K562 (cell line): ENCODE measurements around the gene A1BG. TPM values are rescaled to one million over a fixed set of nuclear protein-coding genes. Genes with fewer than 3 reads are reported as not detected.

Experiments used
- CHD1 ChIP-seq: fragments of 200-600 bp; sonication (generic); IDR thresholded peaks from one replicate; pipeline ENCODE4 v1.6.1; 2012; ENCODE audit warnings: mild to moderate bottlenecking, moderate library complexity, low read length, inconsistent platforms
- NRF1 ChIP-seq, 2 experiments: fragments of 450-650 bp; IDR thresholded peaks in 1 of 2; conservative IDR thresholded peaks in 1 of 2; 2 replicates each; pipeline ENCODE4 v1.6.1; 2014; ENCODE audit warnings: mild to moderate bottlenecking in 2 of 2
- ZNF143 ChIP-seq: sonication (generic); formaldehyde crosslinking; IDR thresholded peaks from 2 replicates; pipeline ENCODE4 v1.9.0; 2022; ENCODE audit warnings: mild to moderate bottlenecking, missing genetic modification reagents
- ZNF253 ChIP-seq: fragments of 250-450 bp; sonication (Bioruptor Pico); conservative IDR thresholded peaks from 2 replicates; pipeline ENCODE4 v1.6.1; 2021; ENCODE audit warnings: mild to moderate bottlenecking
- ZNF589 ChIP-seq: fragments of 200-800 bp; sonication (Bioruptor generic); IDR thresholded peaks from 2 replicates; pipeline ENCODE4 v1.6.1; 2016; ENCODE audit warnings: low read depth, missing genetic modification characterization, missing compliant biosample characterization
- polyA plus RNA-seq, 8 experiments: library from polyadenylated mRNA; depleted of rRNA in 4 of 8; stranded (reverse) in 5 of 8; unstranded in 3 of 8; fragments of >200 nt; fragmentation: Nextera tagmentation in 2 of 8; fragmentation: Illumina TruSeq in 1 of 8; extraction: Ambion mirVana in 2 of 8; extraction: Trizol in 1 of 8; gene quantifications; 2 replicates each; pipeline versions ENCODE4 v1.2.1 to v1.2.3, GENCODE V29; 2011 to 2014; ENCODE audit warnings: inconsistent platforms in 1 of 8, missing spikeins in 1 of 8
- total RNA-seq, 7 experiments: library from RNA; depleted of rRNA in 6 of 7; stranded (reverse); fragments of >200 nt in 6 of 7; fragmentation: Illumina TruSeq in 2 of 7; extraction: Trizol in 2 of 7; gene quantifications; 2 replicates each; pipeline versions ENCODE4 v1.2.1 to v1.2.3, GENCODE V29; 2011 to 2021; ENCODE audit warnings: low replicate concordance in 1 of 7
- TF ChIP-seq, protein P1 (sequence below): fragments of 250-450 bp; sonication (Bioruptor Pico); IDR thresholded peaks from 2 replicates; pipeline ENCODE4 v1.4.0; 2020
- TF ChIP-seq, protein P2 (sequence below): sonication (generic); formaldehyde crosslinking; IDR thresholded peaks from 2 replicates; pipeline ENCODE4 v1.8.1; 2023; ENCODE audit warnings: missing genetic modification reagents, mild to moderate bottlenecking, borderline replicate concordance
- TF ChIP-seq, protein P3 (sequence below): sonication (generic); formaldehyde crosslinking; IDR thresholded peaks from 2 replicates; pipeline ENCODE4 v1.8.0; 2023; ENCODE audit warnings: mild to moderate bottlenecking, missing genetic modification reagents
- TF ChIP-seq, protein P4 (sequence below): fragments of 250-450 bp; sonication (Bioruptor Pico); IDR thresholded peaks from 2 replicates; pipeline ENCODE4 v1.8.0; 2022; ENCODE audit warnings: inconsistent platforms, mild to moderate bottlenecking, moderate library complexity, borderline replicate concordance

The A1BG gene
- total and polyA plus RNA-seq, 9 of the 15 experiments (the other 6 are each of a cell fraction or from before 2014, with no cell fraction given), result 0.10 to 19.8 (median 2.6) TPM

DNA sequence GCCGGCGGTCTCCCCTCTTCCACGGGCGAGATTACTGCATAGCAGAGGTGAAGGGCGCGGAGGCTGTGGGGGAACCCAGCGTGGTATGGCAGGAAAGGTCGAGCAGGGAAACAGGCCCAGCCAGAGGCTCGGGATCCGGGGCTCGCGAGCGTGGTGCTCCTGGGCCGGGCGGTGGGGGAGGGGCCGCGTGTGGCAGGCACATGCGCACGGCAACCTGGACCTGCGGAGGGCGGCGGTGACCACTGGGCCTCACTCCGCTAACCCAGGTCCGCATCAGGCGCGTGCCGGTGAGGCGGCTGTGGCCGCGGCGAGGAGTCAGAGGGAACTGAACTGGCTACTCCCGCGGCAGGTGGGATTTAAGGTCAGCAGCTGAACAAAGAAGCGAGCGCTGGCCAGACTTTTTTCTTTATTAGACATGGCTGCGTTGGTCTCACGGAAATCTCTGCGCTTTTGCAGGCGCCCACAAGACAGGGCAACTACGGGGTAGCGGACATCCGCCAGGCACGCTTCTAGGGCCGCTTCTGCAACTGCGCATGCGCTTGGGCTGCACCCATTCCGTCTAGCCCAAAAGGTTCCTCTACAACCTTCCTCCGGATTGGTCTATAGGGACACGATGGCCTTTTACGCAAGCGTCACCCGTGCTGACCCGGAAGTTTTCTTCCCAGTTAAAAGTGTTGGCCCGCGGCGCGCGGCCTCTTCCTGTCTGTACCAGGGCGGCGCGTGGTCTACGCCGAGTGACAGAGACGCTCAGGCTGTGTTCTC, 33.5 kb upstream of the A1BG start, which contains the start of gene RPS5 (continued):
- TF ChIP-seq, protein P1, sequence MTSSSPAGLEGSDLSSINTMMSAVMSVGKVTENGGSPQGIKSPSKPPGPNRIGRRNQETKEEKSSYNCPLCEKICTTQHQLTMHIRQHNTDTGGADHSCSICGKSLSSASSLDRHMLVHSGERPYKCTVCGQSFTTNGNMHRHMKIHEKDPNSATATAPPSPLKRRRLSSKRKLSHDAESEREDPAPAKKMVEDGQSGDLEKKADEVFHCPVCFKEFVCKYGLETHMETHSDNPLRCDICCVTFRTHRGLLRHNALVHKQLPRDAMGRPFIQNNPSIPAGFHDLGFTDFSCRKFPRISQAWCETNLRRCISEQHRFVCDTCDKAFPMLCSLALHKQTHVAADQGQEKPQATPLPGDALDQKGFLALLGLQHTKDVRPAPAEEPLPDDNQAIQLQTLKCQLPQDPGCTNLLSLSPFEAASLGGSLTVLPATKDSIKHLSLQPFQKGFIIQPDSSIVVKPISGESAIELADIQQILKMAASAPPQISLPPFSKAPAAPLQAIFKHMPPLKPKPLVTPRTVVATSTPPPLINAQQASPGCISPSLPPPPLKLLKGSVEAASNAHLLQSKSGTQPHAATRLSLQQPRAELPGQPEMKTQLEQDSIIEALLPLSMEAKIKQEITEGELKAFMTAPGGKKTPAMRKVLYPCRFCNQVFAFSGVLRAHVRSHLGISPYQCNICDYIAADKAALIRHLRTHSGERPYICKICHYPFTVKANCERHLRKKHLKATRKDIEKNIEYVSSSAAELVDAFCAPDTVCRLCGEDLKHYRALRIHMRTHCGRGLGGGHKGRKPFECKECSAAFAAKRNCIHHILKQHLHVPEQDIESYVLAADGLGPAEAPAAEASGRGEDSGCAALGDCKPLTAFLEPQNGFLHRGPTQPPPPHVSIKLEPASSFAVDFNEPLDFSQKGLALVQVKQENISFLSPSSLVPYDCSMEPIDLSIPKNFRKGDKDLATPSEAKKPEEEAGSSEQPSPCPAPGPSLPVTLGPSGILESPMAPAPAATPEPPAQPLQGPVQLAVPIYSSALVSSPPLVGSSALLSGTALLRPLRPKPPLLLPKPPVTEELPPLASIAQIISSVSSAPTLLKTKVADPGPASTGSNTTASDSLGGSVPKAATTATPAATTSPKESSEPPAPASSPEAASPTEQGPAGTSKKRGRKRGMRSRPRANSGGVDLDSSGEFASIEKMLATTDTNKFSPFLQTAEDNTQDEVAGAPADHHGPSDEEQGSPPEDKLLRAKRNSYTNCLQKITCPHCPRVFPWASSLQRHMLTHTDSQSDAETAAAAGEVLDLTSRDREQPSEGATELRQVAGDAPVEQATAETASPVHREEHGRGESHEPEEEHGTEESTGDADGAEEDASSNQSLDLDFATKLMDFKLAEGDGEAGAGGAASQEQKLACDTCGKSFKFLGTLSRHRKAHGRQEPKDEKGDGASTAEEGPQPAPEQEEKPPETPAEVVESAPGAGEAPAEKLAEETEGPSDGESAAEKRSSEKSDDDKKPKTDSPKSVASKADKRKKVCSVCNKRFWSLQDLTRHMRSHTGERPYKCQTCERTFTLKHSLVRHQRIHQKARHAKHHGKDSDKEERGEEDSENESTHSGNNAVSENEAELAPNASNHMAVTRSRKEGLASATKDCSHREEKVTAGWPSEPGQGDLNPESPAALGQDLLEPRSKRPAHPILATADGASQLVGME, result peak; percentile 15; the same call in 1 of the 2 replicates
- TF ChIP-seq, protein P2, sequence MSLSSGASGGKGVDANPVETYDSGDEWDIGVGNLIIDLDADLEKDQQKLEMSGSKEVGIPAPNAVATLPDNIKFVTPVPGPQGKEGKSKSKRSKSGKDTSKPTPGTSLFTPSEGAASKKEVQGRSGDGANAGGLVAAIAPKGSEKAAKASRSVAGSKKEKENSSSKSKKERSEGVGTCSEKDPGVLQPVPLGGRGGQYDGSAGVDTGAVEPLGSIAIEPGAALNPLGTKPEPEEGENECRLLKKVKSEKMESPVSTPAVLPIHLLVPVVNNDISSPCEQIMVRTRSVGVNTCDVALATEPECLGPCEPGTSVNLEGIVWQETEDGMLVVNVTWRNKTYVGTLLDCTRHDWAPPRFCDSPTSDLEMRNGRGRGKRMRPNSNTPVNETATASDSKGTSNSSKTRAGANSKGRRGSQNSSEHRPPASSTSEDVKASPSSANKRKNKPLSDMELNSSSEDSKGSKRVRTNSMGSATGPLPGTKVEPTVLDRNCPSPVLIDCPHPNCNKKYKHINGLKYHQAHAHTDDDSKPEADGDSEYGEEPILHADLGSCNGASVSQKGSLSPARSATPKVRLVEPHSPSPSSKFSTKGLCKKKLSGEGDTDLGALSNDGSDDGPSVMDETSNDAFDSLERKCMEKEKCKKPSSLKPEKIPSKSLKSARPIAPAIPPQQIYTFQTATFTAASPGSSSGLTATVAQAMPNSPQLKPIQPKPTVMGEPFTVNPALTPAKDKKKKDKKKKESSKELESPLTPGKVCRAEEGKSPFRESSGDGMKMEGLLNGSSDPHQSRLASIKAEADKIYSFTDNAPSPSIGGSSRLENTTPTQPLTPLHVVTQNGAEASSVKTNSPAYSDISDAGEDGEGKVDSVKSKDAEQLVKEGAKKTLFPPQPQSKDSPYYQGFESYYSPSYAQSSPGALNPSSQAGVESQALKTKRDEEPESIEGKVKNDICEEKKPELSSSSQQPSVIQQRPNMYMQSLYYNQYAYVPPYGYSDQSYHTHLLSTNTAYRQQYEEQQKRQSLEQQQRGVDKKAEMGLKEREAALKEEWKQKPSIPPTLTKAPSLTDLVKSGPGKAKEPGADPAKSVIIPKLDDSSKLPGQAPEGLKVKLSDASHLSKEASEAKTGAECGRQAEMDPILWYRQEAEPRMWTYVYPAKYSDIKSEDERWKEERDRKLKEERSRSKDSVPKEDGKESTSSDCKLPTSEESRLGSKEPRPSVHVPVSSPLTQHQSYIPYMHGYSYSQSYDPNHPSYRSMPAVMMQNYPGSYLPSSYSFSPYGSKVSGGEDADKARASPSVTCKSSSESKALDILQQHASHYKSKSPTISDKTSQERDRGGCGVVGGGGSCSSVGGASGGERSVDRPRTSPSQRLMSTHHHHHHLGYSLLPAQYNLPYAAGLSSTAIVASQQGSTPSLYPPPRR, result no peak
- TF ChIP-seq CHD1 (peak; percentile 61), ZNF589 (no peak), ZNF143 (CRISPR knock-in tag) (no peak), ZNF253 (CRISPR knock-in tag) (no peak), NRF1 (conservative IDR thresholded peaks at IDR 0.05 in 1 of 2, IDR thresholded peaks at IDR 0.05 in 1 of 2) (peak; percentile 96 to 97)
- TF ChIP-seq, protein P3, sequence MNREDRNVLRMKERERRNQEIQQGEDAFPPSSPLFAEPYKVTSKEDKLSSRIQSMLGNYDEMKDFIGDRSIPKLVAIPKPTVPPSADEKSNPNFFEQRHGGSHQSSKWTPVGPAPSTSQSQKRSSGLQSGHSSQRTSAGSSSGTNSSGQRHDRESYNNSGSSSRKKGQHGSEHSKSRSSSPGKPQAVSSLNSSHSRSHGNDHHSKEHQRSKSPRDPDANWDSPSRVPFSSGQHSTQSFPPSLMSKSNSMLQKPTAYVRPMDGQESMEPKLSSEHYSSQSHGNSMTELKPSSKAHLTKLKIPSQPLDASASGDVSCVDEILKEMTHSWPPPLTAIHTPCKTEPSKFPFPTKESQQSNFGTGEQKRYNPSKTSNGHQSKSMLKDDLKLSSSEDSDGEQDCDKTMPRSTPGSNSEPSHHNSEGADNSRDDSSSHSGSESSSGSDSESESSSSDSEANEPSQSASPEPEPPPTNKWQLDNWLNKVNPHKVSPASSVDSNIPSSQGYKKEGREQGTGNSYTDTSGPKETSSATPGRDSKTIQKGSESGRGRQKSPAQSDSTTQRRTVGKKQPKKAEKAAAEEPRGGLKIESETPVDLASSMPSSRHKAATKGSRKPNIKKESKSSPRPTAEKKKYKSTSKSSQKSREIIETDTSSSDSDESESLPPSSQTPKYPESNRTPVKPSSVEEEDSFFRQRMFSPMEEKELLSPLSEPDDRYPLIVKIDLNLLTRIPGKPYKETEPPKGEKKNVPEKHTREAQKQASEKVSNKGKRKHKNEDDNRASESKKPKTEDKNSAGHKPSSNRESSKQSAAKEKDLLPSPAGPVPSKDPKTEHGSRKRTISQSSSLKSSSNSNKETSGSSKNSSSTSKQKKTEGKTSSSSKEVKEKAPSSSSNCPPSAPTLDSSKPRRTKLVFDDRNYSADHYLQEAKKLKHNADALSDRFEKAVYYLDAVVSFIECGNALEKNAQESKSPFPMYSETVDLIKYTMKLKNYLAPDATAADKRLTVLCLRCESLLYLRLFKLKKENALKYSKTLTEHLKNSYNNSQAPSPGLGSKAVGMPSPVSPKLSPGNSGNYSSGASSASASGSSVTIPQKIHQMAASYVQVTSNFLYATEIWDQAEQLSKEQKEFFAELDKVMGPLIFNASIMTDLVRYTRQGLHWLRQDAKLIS (CRISPR knock-in tag), result peak; percentile 53
- TF ChIP-seq, protein P4, sequence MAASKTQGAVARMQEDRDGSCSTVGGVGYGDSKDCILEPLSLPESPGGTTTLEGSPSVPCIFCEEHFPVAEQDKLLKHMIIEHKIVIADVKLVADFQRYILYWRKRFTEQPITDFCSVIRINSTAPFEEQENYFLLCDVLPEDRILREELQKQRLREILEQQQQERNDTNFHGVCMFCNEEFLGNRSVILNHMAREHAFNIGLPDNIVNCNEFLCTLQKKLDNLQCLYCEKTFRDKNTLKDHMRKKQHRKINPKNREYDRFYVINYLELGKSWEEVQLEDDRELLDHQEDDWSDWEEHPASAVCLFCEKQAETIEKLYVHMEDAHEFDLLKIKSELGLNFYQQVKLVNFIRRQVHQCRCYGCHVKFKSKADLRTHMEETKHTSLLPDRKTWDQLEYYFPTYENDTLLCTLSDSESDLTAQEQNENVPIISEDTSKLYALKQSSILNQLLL (CRISPR knock-in tag), result no peak
